Stomach (tissue), 4 donors: ENCODE measurements around the gene ADCY9.

Experiments
- CTCF ChIP-seq, 7 experiments: fragments of 450-650 bp in 4 of 7; fragments of 200-600 bp in 3 of 7; sonication (generic) in 3 of 7; IDR thresholded peaks; one replicate each; pipeline ENCODE4 v1.5.1; 2016 to 2019; ENCODE audit warnings: antibody characterized with exemption in 7 of 7, control low read depth in 2 of 7, mild to moderate bottlenecking in 1 of 7
- EP300 ChIP-seq: sonication (generic); formaldehyde crosslinking; IDR thresholded peaks from one replicate; pipeline ENCODE4 v1.6.1; 2017; ENCODE audit warnings: antibody characterized with exemption
- POLR2A ChIP-seq, 4 donors: fragments of 450-650 bp; IDR thresholded peaks; one replicate each; pipeline ENCODE4 v1.6.1; 2016; ENCODE audit warnings: antibody characterized with exemption in 4 of 4, control low read depth in 2 of 4, mild to moderate bottlenecking in 1 of 4, moderate library complexity in 1 of 4
- POLR2AphosphoS5 ChIP-seq, 3 donors: sonication (generic); formaldehyde crosslinking; IDR thresholded peaks; one replicate each; pipeline ENCODE4 v1.6.1; 2016; ENCODE audit warnings: antibody characterized with exemption in 3 of 3

GRCh38 chr16:4032768-4033167, 83.5 kb downstream of the ADCY9 start:
- no peak for TF ChIP-seq CTCF (IDR thresholded peaks at IDR 0.05)
- no peak for TF ChIP-seq EP300
- TF ChIP-seq POLR2A (IDR thresholded peaks at IDR 0.05): no peak
- peak in 1 of 3 donors; percentile 49 for TF ChIP-seq POLR2AphosphoS5 (IDR thresholded peaks at IDR 0.05)
